ENCODE data around the gene OTUD4. TPM values are rescaled to one million over a fixed set of nuclear protein-coding genes. Genes with fewer than 3 reads are reported as not detected.

OTUD4 gene
- total and polyA plus RNA-seq, 9 of the 15 experiments (the other 6 are each of a cell fraction or from before 2014, with no cell fraction given): 4.2 to 29.0 (median 24.8) TPM

GRCh38 chr4:145097821-145098674 lies 82.3 kb downstream of the OTUD4 start, which contains the start of the genes ABCE1 and ANAPC10 (continued):
- TF ChIP-seq MEF2D (tag; conservative IDR thresholded peaks at IDR 0.05; ENCODE audit: low read depth) (no peak), PTBP1 (IDR thresholded peaks at IDR 0.05; ENCODE audit: low read depth, low read length) (no peak), ZKSCAN8 (CRISPR knock-in tag; IDR thresholded peaks at IDR 0.05) (no peak), MAZ (CRISPR knock-in tag; conservative IDR thresholded peaks at IDR 0.05 in 1 of 2, IDR thresholded peaks at IDR 0.05 in 1 of 2) (peak in 1 of 2 experiments; percentile 20; a peak in 1 of 4 replicates), ZBTB2 (IDR thresholded peaks at IDR 0.05) (peak; percentile 90), MGA (IDR thresholded peaks at IDR 0.05) (peak; percentile 83), KAT7 (CRISPR knock-in tag; IDR thresholded peaks at IDR 0.05; ENCODE audit: borderline replicate concordance) (no peak), E2F1 (CRISPR knock-in tag; IDR thresholded peaks at IDR 0.05) (0 out of 2 replicates have a peak, but pooled peaks have one; percentile 46)

All from K562 (cell line).